T-helper 17 cell (primary cell): ENCODE measurements around the gene TENM4. TPM values are rescaled to one million over a fixed set of nuclear protein-coding genes. Genes with fewer than 3 reads are reported as not detected.

Experiments
- ATAC-seq: fragments of 150-1000 bp; cut with Tn5 transposase; 2 replicates; pipeline ENCODE4 v1.10.0; 2021; ENCODE audit warnings: mild to moderate bottlenecking, moderate library complexity
- DNase-seq, 3 donors: peaks; one replicate each; pipeline versions ENCODE4 v3.0.0 to v3.0.0-alpha.2; 2020 to 2021
- H3K9me3 ChIP-seq: one replicate; pipeline ENCODE4 v1.7.0; 2013; ENCODE audit warnings: low read length, mild to moderate bottlenecking; ENCODE audit not compliant: control insufficient read depth, poor library complexity, severe bottlenecking
- H3K27ac Mint-ChIP-seq: one replicate; pipeline ENCODE4 v1.8.0; 2022; ENCODE audit warnings: mild to moderate bottlenecking, moderate library complexity, mixed read lengths
- H3K27me3 Mint-ChIP-seq: one replicate; pipeline ENCODE4 v1.8.0; 2022; ENCODE audit warnings: mixed read lengths
- H3K36me3 Mint-ChIP-seq: one replicate; pipeline ENCODE4 v1.8.0; 2022; ENCODE audit warnings: low read depth, mixed read lengths
- H3K4me1 Mint-ChIP-seq: one replicate; pipeline ENCODE4 v1.8.0; 2022; ENCODE audit warnings: mild to moderate bottlenecking, mixed read lengths
- H3K4me3 Mint-ChIP-seq: one replicate; pipeline ENCODE4 v1.8.0; 2022; ENCODE audit warnings: mild to moderate bottlenecking, moderate library complexity, mixed read lengths
- total RNA-seq, 4 donors: library from RNA in 2 of 4; stranded (reverse) in 2 of 4; gene quantifications; one replicate each; pipeline ENCODE4 v1.2.3 and lab custom pipeline; 2022 to 2026

Gene TENM4
- total RNA-seq, 2 donors from 2014 or later: 0.31 to 0.97 TPM

DNA sequence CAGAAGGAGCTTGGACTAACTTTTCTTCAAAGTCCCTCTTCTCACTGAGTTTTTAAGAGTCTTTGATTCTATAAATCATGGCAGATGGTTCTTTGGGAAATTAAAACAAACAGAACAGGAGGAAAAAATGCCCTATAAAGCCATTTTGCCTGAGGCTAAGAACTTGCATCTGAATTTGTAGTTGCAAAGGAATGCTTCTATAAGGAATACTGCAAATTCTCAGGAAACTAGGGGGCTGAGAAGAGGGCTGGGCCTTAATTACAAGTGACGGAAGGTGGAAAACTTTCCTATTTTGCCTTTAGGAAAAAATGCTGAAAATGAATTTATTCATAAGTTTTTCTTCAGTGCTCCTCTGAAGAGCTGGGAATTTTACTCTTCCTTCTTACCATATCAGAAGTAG, 776.2 kb downstream of the TENM4 start:
- no peak overlapping the region for H3K27ac Mint-ChIP-seq
- H3K4me3 Mint-ChIP-seq: no peak overlapping the region
- no peaks in the 10 kb centered on the region for H3K9me3 ChIP-seq
- peaks cover 2% of the 10 kb centered on the region for H3K36me3 Mint-ChIP-seq
- DNase-seq: no peak
- H3K4me1 Mint-ChIP-seq: no peaks in the 10 kb centered on the region
- H3K27me3 Mint-ChIP-seq: peaks cover 26% of the 10 kb centered on the region
- ATAC-seq: no peak

DNA sequence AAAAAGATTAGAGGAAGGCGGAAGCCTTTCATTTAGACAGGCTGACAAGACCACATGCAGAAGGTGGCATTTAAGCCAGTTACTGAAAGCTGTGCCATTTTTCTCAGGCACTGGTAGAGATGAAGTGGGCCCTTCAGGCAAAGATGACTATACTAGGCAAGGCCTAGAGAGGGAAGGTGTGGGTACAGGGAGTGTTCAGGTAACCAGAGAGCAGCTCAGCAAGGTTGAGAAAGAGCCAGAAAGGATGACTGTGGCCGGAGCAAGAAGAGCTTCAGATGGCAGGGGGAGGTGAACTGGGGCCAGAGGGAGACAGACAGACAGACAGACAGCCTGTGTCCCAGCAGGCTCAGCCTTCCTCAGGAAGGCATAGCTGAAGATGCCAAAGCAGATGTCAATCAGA, 778.0 kb downstream of the TENM4 start:
- peaks cover 2% of the 10 kb centered on the region for H3K36me3 Mint-ChIP-seq
- H3K27ac Mint-ChIP-seq: no peak overlapping the region
- ATAC-seq (no peak), DNase-seq (no peak)
- H3K4me3 Mint-ChIP-seq: no peak overlapping the region
- no peaks in the 10 kb centered on the region for H3K9me3 ChIP-seq
- peaks cover 35% of the 10 kb centered on the region for H3K27me3 Mint-ChIP-seq
- no peaks in the 10 kb centered on the region for H3K4me1 Mint-ChIP-seq

DNA sequence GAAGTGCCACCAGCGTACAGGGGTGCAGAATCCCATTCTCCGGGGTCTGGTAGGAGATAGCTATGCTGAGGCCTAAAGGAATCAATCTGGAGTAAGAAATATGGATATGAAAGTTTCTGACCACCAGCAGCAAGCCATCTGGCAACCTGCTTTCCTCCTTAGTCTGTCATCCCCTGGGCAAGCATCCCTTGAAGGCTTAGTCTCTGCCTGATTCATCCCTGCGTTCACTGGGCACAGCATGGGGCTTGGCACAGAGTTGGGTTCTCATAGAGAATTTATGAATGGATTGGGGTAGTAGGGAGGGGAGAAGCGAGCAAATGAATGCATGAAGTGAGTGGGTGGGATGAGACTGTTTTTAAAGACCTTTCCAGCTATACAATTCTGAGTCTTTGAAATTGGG, 780.4 kb downstream of the TENM4 start:
- no peaks in the 10 kb centered on the region for H3K4me1 Mint-ChIP-seq
- H3K27me3 Mint-ChIP-seq: peaks cover 36% of the 10 kb centered on the region
- ATAC-seq (no peak), DNase-seq (no peak)
- peaks cover 2% of the 10 kb centered on the region for H3K36me3 Mint-ChIP-seq
- H3K9me3 ChIP-seq: no peaks in the 10 kb centered on the region
- H3K4me3 Mint-ChIP-seq: no peak overlapping the region
- no peak overlapping the region for H3K27ac Mint-ChIP-seq

DNA sequence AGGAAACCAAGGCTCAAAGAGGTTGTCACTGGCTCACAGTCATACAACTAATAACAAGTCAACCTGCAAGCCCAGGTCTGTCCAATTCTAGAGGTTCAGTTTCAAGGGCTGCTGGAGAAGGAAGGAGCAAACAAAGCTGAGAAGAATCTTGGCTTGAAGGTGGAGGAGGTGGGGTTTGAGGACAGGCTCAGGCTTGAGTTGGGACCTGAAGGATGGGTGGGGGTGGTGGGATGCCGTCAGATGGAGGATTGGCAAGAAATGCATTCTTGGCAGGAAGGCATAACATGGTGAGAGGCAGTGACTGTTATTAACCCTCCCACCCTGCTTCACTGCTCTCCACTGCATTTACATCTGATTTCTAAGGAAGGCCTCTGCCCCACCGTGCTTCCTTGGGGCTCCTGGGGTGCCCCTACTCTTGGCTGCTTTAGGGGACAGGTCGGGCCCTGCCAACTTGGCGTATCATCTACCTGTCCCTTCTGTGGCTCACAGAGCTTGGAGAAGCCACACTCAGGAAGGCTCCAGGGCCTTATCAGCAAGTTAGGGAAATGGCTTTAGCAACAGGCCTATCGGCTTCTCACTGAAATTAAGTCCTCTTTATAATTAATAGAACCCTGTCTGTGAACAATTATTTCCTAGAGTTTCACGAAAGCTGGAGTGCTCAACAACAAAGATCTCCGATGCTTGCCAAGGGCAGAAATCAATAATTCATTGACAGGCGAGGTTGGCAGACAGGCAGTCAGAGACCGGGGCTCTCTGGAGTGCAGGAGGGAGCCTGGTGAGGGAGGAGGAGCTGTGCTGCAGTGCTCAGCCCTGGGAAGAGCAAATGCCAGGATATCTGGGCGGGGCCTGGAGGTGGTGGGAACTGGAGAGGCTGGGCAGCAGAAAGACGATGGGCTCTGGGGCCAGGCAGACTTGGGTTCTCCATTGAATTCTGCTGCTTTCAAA, 781.2 kb downstream of the TENM4 start:
- Mint-ChIP-seq H3K4me3 (no peak overlapping the region), H3K36me3 (peaks cover 2% of the 10 kb centered on the region), H3K4me1 (no peaks in the 10 kb centered on the region), H3K27ac (no peak overlapping the region), H3K27me3 (peaks cover 36% of the 10 kb centered on the region)
- ATAC-seq (no peak), DNase-seq (no peak)
- no peaks in the 10 kb centered on the region for H3K9me3 ChIP-seq

DNA sequence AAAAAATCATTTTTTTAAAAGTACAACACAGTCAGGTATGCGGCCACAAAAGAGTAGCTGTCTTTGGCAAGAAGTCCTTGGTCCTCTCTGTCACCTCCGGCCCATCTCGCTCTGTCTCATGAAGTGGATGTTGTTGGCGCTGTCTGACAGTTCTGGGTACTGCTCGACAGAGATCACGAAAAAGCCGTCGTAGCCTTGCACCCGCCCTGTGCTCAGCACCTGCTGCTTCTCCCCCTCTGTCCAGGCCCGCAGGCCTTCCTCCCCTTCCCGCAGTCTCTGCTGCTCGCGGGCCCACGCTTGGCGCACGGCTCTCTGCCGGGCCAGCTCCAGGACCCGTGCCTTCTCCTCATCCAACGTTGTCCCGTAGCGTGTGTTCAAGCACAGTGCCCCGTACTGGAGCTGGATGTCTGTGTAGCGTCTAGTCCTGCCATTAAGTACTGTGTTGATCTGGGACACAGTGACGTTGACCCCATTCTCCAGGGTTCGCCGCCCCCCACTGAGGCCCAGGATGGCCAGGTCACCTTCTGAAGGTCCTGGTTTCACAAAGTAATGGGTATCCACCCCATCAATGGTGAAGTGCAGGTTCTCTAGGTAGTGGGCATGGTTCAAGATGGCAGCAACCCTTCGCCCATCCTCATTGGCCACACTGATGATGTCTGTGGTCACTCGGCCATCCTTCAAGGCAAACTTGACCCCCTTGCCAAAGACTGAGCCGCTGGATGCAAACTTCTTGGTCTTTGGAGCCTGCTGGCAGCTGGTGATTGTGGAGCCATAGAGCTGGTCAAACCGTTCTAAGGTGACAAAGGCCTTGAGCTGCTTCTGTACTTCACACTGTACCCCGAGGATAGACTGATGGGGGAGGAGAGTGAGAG, 782.6 kb downstream of the TENM4 start:
- H3K9me3 ChIP-seq: no peaks in the 10 kb centered on the region
- H3K4me3 Mint-ChIP-seq: no peak overlapping the region
- no peaks in the 10 kb centered on the region for H3K4me1 Mint-ChIP-seq
- peaks cover 2% of the 10 kb centered on the region for H3K36me3 Mint-ChIP-seq
- no peak for DNase-seq
- no peak overlapping the region for H3K27ac Mint-ChIP-seq
- ATAC-seq: no peak
- H3K27me3 Mint-ChIP-seq: peaks cover 40% of the 10 kb centered on the region

DNA sequence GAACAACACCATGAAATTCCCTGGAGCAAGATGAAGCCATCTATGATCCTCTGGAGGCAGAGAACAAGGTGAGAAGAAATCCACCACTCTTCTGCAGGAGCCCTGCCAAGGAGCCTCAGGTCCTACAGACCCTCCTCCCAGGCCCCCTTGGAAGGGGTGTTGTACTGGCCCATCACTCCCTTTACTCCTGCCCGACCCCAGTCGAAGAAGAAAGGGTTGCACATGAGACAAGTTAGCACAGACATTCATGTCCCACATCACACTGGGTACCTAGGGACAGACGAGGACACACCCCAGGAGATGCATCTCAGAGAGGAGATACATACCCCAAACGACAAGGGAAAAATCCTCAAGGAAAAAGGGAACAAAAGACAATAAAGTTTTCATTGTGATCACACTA, 783.4 kb downstream of the TENM4 start:
- no peaks in the 10 kb centered on the region for H3K9me3 ChIP-seq
- no peak overlapping the region for H3K4me3 Mint-ChIP-seq
- DNase-seq (no peak), ATAC-seq (no peak)
- no peak overlapping the region for H3K27ac Mint-ChIP-seq
- no peaks in the 10 kb centered on the region for H3K4me1 Mint-ChIP-seq
- peaks cover 37% of the 10 kb centered on the region for H3K27me3 Mint-ChIP-seq
- H3K36me3 Mint-ChIP-seq: peaks cover 2% of the 10 kb centered on the region

DNA sequence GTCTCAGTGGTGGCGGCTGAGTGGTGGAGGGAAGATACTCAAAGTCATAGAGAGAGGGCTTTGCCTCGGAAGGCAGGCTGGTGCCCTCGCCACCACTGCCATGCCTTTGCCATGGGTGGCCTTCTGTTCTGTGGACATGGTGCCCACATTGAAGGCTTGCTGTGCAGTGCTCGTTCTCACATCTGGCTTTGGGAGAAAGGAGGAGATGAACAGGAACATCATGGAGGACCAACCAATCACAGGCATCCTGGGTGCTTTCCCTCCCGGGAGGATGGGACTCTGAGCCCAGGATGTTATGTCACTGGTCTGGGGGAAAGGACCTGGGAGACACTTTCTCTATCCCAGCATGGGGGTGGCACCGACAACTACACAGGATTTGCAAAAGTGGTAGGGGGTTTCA, 783.8 kb downstream of the TENM4 start:
- no peak for DNase-seq
- no peak overlapping the region for H3K27ac Mint-ChIP-seq
- peaks cover 40% of the 10 kb centered on the region for H3K27me3 Mint-ChIP-seq
- no peaks in the 10 kb centered on the region for H3K4me1 Mint-ChIP-seq
- H3K4me3 Mint-ChIP-seq: no peak overlapping the region
- H3K9me3 ChIP-seq: no peaks in the 10 kb centered on the region
- H3K36me3 Mint-ChIP-seq: peaks cover 2% of the 10 kb centered on the region
- ATAC-seq: no peak

DNA sequence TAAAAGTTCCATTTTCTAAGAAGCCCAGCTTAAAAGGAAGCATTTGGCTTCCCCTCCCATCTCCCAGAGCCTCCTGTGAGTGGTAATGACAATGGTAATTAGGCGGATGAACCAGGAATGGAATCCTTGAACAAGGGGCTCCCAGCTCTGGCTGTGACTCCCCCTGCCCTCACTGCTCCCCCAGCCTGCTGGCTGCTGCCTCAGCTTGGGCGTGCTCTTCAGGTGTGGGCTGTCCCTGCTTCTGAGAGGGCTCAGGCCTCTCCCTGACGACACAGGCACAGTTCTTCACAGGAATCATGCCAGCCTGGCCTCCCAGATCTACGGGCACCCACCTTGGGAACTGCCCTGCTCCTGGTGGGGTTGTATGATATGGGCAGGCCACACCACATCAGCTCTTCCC, 784.5 kb downstream of the TENM4 start:
- Mint-ChIP-seq H3K27ac (no peak overlapping the region), H3K4me3 (no peak overlapping the region), H3K27me3 (peaks cover 45% of the 10 kb centered on the region), H3K4me1 (no peaks in the 10 kb centered on the region), H3K36me3 (peaks cover 2% of the 10 kb centered on the region)
- no peaks in the 10 kb centered on the region for H3K9me3 ChIP-seq
- DNase-seq (no peak), ATAC-seq (no peak)

DNA sequence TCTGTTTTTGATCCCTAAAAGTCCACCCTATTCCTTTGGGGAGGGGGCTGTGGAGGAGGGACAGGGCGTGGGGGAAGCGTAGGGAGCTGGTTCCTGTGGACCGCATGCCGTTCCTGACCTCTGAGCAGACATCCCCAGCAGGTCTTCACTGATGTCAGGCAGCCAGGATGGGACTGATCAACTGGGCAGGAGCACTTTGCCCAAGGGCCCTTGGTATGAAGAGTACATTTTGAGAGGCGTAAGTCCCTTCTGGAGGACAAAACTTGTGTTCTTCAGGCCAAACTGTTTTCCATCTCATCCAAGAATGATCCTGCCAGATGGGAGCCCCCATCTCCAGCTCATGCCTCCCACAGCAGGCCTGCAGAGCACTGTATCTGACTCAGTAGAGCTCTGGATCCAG, 785.3 kb downstream of the TENM4 start:
- Mint-ChIP-seq H3K4me1 (no peaks in the 10 kb centered on the region), H3K27ac (no peak overlapping the region), H3K27me3 (peaks cover 52% of the 10 kb centered on the region), H3K4me3 (no peak overlapping the region), H3K36me3 (peaks cover 2% of the 10 kb centered on the region)
- DNase-seq (no peak), ATAC-seq (no peak)
- H3K9me3 ChIP-seq: no peaks in the 10 kb centered on the region

DNA sequence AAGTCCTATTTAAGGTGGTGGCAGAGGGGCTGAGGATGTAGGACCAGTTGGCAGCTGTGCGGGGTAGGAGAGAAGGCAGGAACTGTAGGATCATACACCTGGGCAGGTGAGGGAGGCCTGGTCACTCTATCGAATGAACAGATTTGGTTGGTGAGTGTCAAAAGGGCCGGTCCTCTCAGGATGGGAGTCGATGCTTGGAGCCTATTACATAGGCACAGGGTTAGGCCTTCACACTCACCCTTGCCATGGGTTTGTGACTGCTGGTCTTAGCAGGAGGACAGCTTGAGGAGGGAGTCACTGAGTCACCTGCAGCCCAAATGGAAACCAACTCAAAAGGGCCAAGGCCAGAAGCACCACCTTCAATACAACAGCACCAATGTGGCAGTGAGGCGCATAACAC, 786.0 kb downstream of the TENM4 start:
- Mint-ChIP-seq H3K36me3 (peaks cover 1% of the 10 kb centered on the region), H3K27me3 (peaks cover 57% of the 10 kb centered on the region), H3K4me1 (no peaks in the 10 kb centered on the region), H3K4me3 (no peak overlapping the region), H3K27ac (no peak overlapping the region)
- DNase-seq: no peak
- H3K9me3 ChIP-seq: no peaks in the 10 kb centered on the region
- ATAC-seq: no peak

DNA sequence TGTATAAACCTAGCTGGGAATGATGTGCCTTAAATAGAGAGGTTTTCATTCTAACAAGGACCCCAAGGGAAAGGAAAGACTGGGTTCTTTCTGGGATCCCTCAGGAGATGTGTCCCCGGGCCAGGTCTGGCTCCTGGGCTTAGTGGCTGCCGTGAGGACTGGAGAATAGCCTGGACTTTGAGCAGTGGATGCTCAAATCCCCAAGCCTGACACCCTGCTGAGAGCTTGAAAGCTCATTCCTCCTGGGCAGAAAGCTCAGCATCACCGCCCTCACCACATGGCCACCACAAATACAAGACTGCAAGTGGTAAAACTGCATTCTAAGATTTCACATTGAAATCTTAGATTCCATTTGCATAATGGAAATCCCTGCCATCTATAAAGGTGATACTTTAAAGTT, 786.8 kb downstream of the TENM4 start:
- Mint-ChIP-seq H3K27ac (no peak overlapping the region), H3K4me1 (no peaks in the 10 kb centered on the region), H3K36me3 (no peaks in the 10 kb centered on the region), H3K4me3 (no peak overlapping the region), H3K27me3 (peaks cover 56% of the 10 kb centered on the region)
- DNase-seq (no peak), ATAC-seq (no peak)
- H3K9me3 ChIP-seq: no peaks in the 10 kb centered on the region

DNA sequence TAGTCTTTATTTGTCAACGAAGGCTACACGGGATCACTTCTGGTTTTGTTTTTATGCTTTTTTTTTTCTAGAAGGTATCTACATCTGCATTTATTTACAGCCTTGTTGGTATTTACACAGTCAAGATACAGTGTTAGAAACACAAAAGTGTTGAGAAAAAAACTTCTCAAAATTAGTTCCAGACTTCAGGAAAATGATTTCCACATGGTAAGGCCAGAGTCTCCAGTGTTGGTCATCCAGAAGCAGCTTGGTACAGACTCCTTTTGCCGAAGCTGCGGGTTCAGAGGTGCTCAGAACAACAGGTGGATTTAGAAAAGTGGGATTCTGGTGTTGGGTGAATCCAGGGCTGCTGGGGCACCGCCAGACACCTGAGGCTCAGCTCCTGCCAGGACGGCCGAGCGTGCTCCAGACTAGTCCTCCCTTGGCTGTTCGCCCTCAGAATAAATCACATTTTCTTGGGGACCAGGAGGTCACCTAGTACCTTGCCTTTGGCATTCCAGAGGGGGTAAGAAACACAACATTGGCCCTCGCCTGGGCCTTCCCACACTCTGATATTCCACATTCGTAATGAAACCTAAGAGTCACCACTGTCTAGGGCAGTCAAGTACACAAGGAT, 787.4 kb downstream of the TENM4 start:
- H3K27ac Mint-ChIP-seq: no peak overlapping the region
- H3K9me3 ChIP-seq: no peaks in the 10 kb centered on the region
- peaks cover 52% of the 10 kb centered on the region for H3K27me3 Mint-ChIP-seq
- H3K4me1 Mint-ChIP-seq: no peaks in the 10 kb centered on the region
- H3K36me3 Mint-ChIP-seq: no peaks in the 10 kb centered on the region
- ATAC-seq: no peak
- DNase-seq: no peak
- no peak overlapping the region for H3K4me3 Mint-ChIP-seq

DNA sequence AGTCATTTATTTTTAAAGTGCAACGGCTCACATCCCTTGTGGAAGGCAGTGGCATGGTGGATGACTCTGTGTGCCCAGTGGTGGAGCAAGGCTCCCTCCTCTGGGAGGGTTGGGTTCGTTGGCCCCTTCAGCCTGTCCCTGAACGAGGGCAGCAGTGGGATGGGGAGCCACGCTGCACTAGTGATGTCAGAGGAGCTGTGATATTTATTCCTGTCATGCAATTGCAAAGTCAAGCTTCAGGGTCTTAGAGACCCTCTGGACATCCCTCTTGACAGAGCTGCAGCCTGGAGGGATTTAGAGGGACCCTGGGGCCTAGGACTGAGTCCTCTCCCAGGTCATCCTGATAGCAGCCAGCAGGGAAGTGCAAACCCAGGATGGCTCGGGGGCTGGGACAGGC, 788.0 kb downstream of the TENM4 start:
- no peak for DNase-seq
- ATAC-seq: no peak
- H3K4me1 Mint-ChIP-seq: no peaks in the 10 kb centered on the region
- H3K36me3 Mint-ChIP-seq: no peaks in the 10 kb centered on the region
- H3K27me3 Mint-ChIP-seq: peaks cover 48% of the 10 kb centered on the region
- no peak overlapping the region for H3K4me3 Mint-ChIP-seq
- H3K27ac Mint-ChIP-seq: no peak overlapping the region
- H3K9me3 ChIP-seq: no peaks in the 10 kb centered on the region
